Tibial artery (tissue), 4 donors: ENCODE measurements around the gene ADTRP.
"Not testable (repeated sequence)": the region's sequence is repeated elsewhere in the genome, so short reads cannot be mapped to it uniquely, and the experiment has no call there.

Experiments
- DNase-seq, 2 donors: peaks; one replicate each; pipeline ENCODE4 v3.0.0-alpha.2; 2019
- H3K27ac ChIP-seq, 2 donors: fragments of 200-600 bp; sonication (generic) in 1 of 2; 1 replicate in 1 of 2; 2 replicates in 1 of 2; pipeline ENCODE4 v1.5.1; 2018 to 2019; ENCODE audit warnings: mild to moderate bottlenecking in 1 of 2
- H3K27me3 ChIP-seq, 2 donors: fragments of 200-600 bp; sonication (generic) in 1 of 2; one replicate each; pipeline versions ENCODE4 v1.5.1 to v1.6.0; 2016 to 2019
- H3K36me3 ChIP-seq, 3 donors: fragments of 200-600 bp; sonication (generic) in 2 of 3; one replicate each; pipeline ENCODE4 v1.5.1; 2016 to 2019; ENCODE audit warnings: mild to moderate bottlenecking in 2 of 3
- H3K4me1 ChIP-seq, 4 donors: fragments of 200-600 bp; sonication (generic) in 2 of 4; 1 replicate in 3 of 4; 2 replicates in 1 of 4; pipeline ENCODE4 v1.5.1; 2016 to 2019
- H3K4me3 ChIP-seq, 2 donors: fragments of 200-600 bp; sonication (generic) in 1 of 2; 1 replicate in 1 of 2; 2 replicates in 1 of 2; pipeline ENCODE4 v1.5.1; 2018 to 2019; ENCODE audit warnings: mild to moderate bottlenecking in 2 of 2
- H3K9me3 ChIP-seq, 3 donors: fragments of 200-600 bp; sonication (generic) in 1 of 3; one replicate each; pipeline ENCODE4 v1.5.1; 2016 to 2019
- CTCF ChIP-seq, 2 experiments: fragments of 200-600 bp in 1 of 2; fragments of 450-650 bp in 1 of 2; IDR thresholded peaks; one replicate each; pipeline ENCODE4 v1.5.1; 2017 to 2019; ENCODE audit warnings: antibody characterized with exemption in 2 of 2, mild to moderate bottlenecking in 1 of 2, moderate library complexity in 1 of 2
- intact Hi-C: fragments of 100-400 bp; cut with DNase I; formaldehyde crosslinking; loops from one replicate; pipeline ENCODE4 v1.15.0; 2023; ENCODE audit warnings: low total_unique reads

Gene ADTRP

GRCh38 chr6:11803591-11803971, 25.0 kb upstream of the ADTRP start:
- H3K27me3 ChIP-seq, result no peaks in the 10 kb centered on the region
- H3K4me3 ChIP-seq, result no peak overlapping the region
- H3K36me3 ChIP-seq, result no peaks in the 10 kb centered on the region
- no peaks in the 10 kb centered on the region for H3K9me3 ChIP-seq
- no peak for TF ChIP-seq CTCF (IDR thresholded peaks at IDR 0.05)
- intact Hi-C loops, result no loop called here
- H3K4me1 ChIP-seq, result no peaks in the 10 kb centered on the region
- no peak overlapping the region for H3K27ac ChIP-seq
- no peak for DNase-seq

- Histone ChIP-seq H3K36me3 (no peaks in the 10 kb centered on the region), H3K27ac (no peak overlapping the region), H3K9me3 (no peaks in the 10 kb centered on the region), H3K4me3 (no peak overlapping the region), H3K27me3 (no peaks in the 10 kb centered on the region), H3K4me1 (no peaks in the 10 kb centered on the region)
- intact Hi-C loops, result no loop called here
- no peak for TF ChIP-seq CTCF (IDR thresholded peaks at IDR 0.05)
- DNase-seq, result no peak
Measured at GRCh38 chr6:11802886-11803590, 24.4 kb upstream of the ADTRP start.

- intact Hi-C loops, result not testable (repeated sequence)
Measured at GRCh38 chr6:11800531-11800930, 21.9 kb upstream of the ADTRP start.

DNA sequence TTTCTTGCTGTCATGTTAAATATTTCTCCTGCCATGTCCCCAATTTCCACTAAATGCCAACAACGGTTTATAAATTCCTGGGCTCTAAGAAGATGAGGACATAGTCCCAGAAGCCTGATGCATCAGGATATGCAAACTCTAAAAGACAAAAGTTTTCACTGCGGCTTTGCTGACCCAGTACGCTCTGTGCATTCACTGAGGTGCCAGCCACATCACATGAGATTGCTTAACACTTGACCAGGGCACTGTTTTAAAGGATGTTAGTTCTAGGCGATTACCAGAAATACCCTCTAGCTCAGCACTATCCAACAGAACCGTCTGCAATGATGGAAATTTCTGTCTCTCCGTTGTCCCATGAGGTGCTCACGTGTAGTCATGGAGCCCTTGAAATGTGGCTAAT, 19.9 kb upstream of the ADTRP start:
- TF ChIP-seq CTCF (IDR thresholded peaks at IDR 0.05), result no peak
- DNase-seq, result no peak
- no peaks in the 10 kb centered on the region for H3K36me3 ChIP-seq

More at GRCh38 chr6:11800531-11800930, 21.9 kb upstream of the ADTRP start:
- not testable (repeated sequence) for H3K27ac ChIP-seq, H3K4me3 ChIP-seq, H3K4me1 ChIP-seq, H3K36me3 ChIP-seq, H3K9me3 ChIP-seq, DNase-seq, H3K27me3 ChIP-seq

DNA sequence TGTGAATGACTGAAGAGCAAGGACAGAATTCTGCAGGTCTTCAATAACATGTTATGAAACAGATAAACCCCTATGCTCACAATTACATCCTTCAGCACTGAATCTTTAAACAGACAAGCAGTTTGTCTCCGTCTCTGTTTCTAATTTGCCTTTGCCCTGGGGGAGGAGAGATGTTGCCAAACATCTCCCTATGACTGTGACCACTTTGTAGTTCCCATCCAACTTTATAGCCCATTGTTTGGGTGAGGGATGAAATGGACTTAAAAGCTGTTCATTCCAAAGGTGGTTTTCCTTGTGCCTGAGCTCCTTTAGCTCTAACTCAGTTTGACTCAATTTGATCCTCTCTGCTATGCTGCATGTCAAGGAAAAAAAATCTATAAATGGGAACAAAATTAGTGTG, 19.5 kb upstream of the ADTRP start:
- intact Hi-C loops, result no loop called here
- Histone ChIP-seq H3K4me3 (no peak overlapping the region), H3K4me1 (peaks cover 0 to 20% (median 0%) of the 10 kb centered on the region in 4 donors), H3K27me3 (no peaks in the 10 kb centered on the region), H3K27ac (no peak overlapping the region), H3K9me3 (no peaks in the 10 kb centered on the region), H3K36me3 (no peaks in the 10 kb centered on the region)
- TF ChIP-seq CTCF (IDR thresholded peaks at IDR 0.05), result no peak
- no peak for DNase-seq

More for the DNA sequence above, 19.9 kb upstream of the ADTRP start:
- Histone ChIP-seq H3K4me1 (peaks cover 0 to 20% (median 0%) of the 10 kb centered on the region in 4 donors), H3K4me3 (no peak overlapping the region), H3K27me3 (no peaks in the 10 kb centered on the region), H3K27ac (no peak overlapping the region), H3K9me3 (no peaks in the 10 kb centered on the region)
- intact Hi-C loops, result no loop called here

GRCh38 chr6:11796829-11797228, 18.2 kb upstream of the ADTRP start:
- no peak for TF ChIP-seq CTCF (IDR thresholded peaks at IDR 0.05)
- no peaks in the 10 kb centered on the region for H3K9me3 ChIP-seq
- peaks cover 0 to 20% (median 0%) of the 10 kb centered on the region in 4 donors for H3K4me1 ChIP-seq
- no peak overlapping the region for H3K4me3 ChIP-seq
- H3K27me3 ChIP-seq, result no peaks in the 10 kb centered on the region
- intact Hi-C loops, result no loop called here
- no peak for DNase-seq
- H3K36me3 ChIP-seq, result no peaks in the 10 kb centered on the region
- H3K27ac ChIP-seq, result peak overlapping the region in 1 of 2 donors; percentile 11
